Neural cell (in vitro differentiated cells): ENCODE data around the gene TOR1AIP2. TPM values are rescaled to one million over a fixed set of nuclear protein-coding genes. Genes with fewer than 3 reads are reported as not detected.
A peak's percentile ranks its signal among the peaks of the same experiment; 100 is the strongest.

Source experiments
- H2AFZ ChIP-seq: fragments of 200-600, 300-800 bp; sonication (generic), shearing (Covaris generic); 2 replicates; pipeline ENCODE4 v1.6.0; 2014; ENCODE audit warnings: low read depth, mild to moderate bottlenecking, antibody characterized with exemption, low read length, moderate library complexity
- H3F3A ChIP-seq: fragments of 200-600 bp; shearing (Covaris generic); 2 replicates; pipeline ENCODE4 v1.6.1; 2016; ENCODE audit warnings: mild to moderate bottlenecking, moderate library complexity, mixed read lengths, antibody characterized with exemption, low read length; ENCODE audit not compliant: insufficient read depth, poor library complexity, severe bottlenecking
- H3K27ac ChIP-seq: fragments of 200-600, 300-800 bp; sonication (generic), shearing (Covaris generic); 2 replicates; pipeline ENCODE4 v1.5.1; 2014; ENCODE audit warnings: mild to moderate bottlenecking, low read length, moderate library complexity
- H3K27me3 ChIP-seq: fragments of 300-800, 200-600 bp; sonication (generic), shearing (Covaris generic); 2 replicates; pipeline ENCODE4 v1.6.0; 2014; ENCODE audit warnings: mild to moderate bottlenecking, low read depth, low read length, moderate library complexity; ENCODE audit not compliant: insufficient read depth
- H3K36me3 ChIP-seq: fragments of 300-800, 200-600 bp; sonication (generic), shearing (Covaris generic); 2 replicates; pipeline ENCODE4 v1.5.1; 2014; ENCODE audit warnings: mild to moderate bottlenecking, antibody characterized with exemption, low read length, moderate library complexity; ENCODE audit not compliant: insufficient read depth
- H3K4me2 ChIP-seq: fragments of 300-800, 200-600 bp; sonication (generic), shearing (Covaris generic); 2 replicates; pipeline ENCODE4 v1.6.0; 2014; ENCODE audit warnings: mild to moderate bottlenecking, low read length
- H3K4me3 ChIP-seq: fragments of 300-800, 200-600 bp; sonication (generic), shearing (Covaris generic); 2 replicates; pipeline ENCODE4 v1.5.1; 2014; ENCODE audit warnings: mild to moderate bottlenecking, low read length, moderate library complexity
- H3K79me2 ChIP-seq: fragments of 200-600 bp; shearing (Covaris generic); replicated peaks from 2 replicates; pipeline ENCODE4 v1.6.0; 2014; ENCODE audit warnings: mild to moderate bottlenecking, low read length, moderate library complexity; ENCODE audit not compliant: insufficient read depth
- H3K9ac ChIP-seq: fragments of 300-800, 200-600 bp; sonication (generic), shearing (Covaris generic); 2 replicates; pipeline ENCODE4 v1.6.1; 2016; ENCODE audit warnings: mild to moderate bottlenecking, low read length, mixed read lengths
- H3K9me2 ChIP-seq: fragments of 200-600 bp; shearing (Covaris generic); 2 replicates; pipeline ENCODE4 v1.6.1; 2016; ENCODE audit warnings: mild to moderate bottlenecking, low read length, mixed read lengths; ENCODE audit not compliant: insufficient read depth
- H3K9me3 ChIP-seq: fragments of 200-600, 300-800 bp; sonication (generic), shearing (Covaris generic); 2 replicates; pipeline ENCODE4 v1.6.1; 2016; ENCODE audit warnings: mild to moderate bottlenecking, mixed run types, low read length, moderate library complexity, mixed read lengths
- H4K20me1 ChIP-seq: fragments of 200-600 bp; shearing (Covaris generic); 2 replicates; pipeline ENCODE4 v1.6.1; 2016; ENCODE audit warnings: mild to moderate bottlenecking, mixed run types; ENCODE audit not compliant: insufficient read depth
- CTCF ChIP-seq: fragments of 450-650 bp; IDR thresholded peaks from 2 replicates; pipeline ENCODE4 v1.5.1; 2014; ENCODE audit warnings: antibody characterized with exemption, mild to moderate bottlenecking, moderate library complexity; ENCODE audit not compliant: poor library complexity, severe bottlenecking
- EP300 ChIP-seq: fragments of 450-650 bp; conservative IDR thresholded peaks from 2 replicates; pipeline ENCODE4 v1.6.1; 2014; ENCODE audit warnings: antibody characterized with exemption, mild to moderate bottlenecking, moderate library complexity; ENCODE audit not compliant: poor library complexity, severe bottlenecking
- EZH2 ChIP-seq: fragments of 200-600, 300-800 bp; shearing (Covaris generic), sonication (generic); IDR thresholded peaks from 2 replicates; pipeline ENCODE4 v1.6.1; 2014; ENCODE audit warnings: antibody characterized with exemption, low read length, borderline replicate concordance, mild to moderate bottlenecking; ENCODE audit not compliant: insufficient read depth, poor library complexity, severe bottlenecking
- MXI1 ChIP-seq: fragments of 450-650 bp; conservative IDR thresholded peaks from 2 replicates; pipeline ENCODE4 v1.6.1; 2014; ENCODE audit warnings: antibody characterized with exemption, mild to moderate bottlenecking; ENCODE audit not compliant: poor library complexity, severe bottlenecking
- POLR2AphosphoS5 ChIP-seq: IDR thresholded peaks from 2 replicates; pipeline ENCODE4 v1.6.1; 2012
- RAD21 ChIP-seq: fragments of 450-650 bp; conservative IDR thresholded peaks from 2 replicates; pipeline ENCODE4 v1.6.1; 2014; ENCODE audit warnings: antibody characterized with exemption, mild to moderate bottlenecking, moderate library complexity
- REST ChIP-seq: IDR thresholded peaks from 2 replicates; pipeline ENCODE4 v1.6.1; 2012; ENCODE audit warnings: borderline replicate concordance
- SMC3 ChIP-seq: fragments of 450-650 bp; conservative IDR thresholded peaks from 2 replicates; pipeline ENCODE4 v1.6.1; 2014; ENCODE audit warnings: antibody characterized with exemption, mild to moderate bottlenecking, moderate library complexity; ENCODE audit not compliant: poor library complexity
- TAF1 ChIP-seq: IDR thresholded peaks from 2 replicates; pipeline ENCODE4 v1.6.1; 2012; ENCODE audit warnings: low read depth
- polyA plus RNA-seq: library from polyadenylated mRNA; depleted of rRNA; stranded (reverse); fragments of >200 nt; gene quantifications from 2 replicates; pipeline ENCODE4 v1.2.3, GENCODE V29; 2014

Gene TOR1AIP2
- polyA plus RNA-seq, 1 donor from 2014 or later = 44.7 TPM

DNA sequence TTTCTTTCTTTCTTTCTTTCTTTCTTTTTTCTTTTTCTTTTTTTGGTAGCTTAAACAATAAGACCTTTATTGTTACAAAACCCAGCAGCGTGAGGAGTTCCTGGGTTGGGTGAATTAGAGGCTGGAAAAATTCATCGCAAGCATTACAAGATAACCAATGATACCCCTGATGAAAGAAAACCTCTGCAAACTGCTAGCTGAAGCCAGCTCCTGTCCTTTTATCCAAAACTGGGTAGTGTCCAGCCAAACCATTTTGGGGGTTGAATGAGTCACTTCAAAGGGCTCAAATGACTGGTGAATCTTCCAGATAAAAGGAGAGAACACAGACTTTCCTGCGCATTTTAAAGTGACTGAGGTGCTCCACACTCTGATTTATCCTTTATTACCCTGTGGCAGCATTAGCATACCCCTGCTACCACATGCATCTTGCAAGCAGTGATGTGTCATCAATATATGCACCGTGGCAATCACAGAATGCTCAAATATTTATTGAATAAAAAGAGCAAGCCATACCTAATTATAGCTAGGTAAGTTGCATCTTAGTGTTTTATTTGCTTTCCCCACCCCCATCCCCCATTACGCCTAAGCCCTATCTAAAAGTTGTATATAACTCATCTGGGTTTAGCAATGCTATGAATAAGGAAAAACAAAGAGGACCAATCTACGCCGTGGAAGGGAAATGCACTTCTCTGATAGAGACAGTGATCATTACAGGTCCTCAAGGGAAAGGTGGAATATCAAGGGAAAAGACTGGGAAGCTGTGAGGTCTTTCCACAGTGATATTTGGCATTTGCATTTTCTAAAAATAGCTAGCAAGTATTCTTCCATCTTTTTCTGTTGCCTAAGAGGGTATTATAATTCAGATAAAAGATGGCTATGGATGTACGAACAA is 44.6 kb upstream of the TOR1AIP2 start:
- Histone ChIP-seq H2AFZ (no peak overlapping the region), H3K9ac (peak overlapping the region; percentile 38), H3K9me3 (no peaks in the 10 kb centered on the region), H4K20me1 (no peaks in the 10 kb centered on the region), H3K27me3 (no peaks in the 10 kb centered on the region), H3F3A (no peaks in the 10 kb centered on the region), H3K9me2 (no peaks in the 10 kb centered on the region), H3K4me3 (peak overlapping the region; percentile 39), H3K36me3 (no peaks in the 10 kb centered on the region), H3K4me2 (no peak overlapping the region), H3K79me2 (no peaks in the 10 kb centered on the region), H3K27ac (peak overlapping the region; percentile 84)
- TF ChIP-seq MXI1 = no peak
- TF ChIP-seq TAF1 = no peak
- TF ChIP-seq POLR2AphosphoS5 = no peak
- TF ChIP-seq RAD21 = no peak
- TF ChIP-seq EP300 = no peak
- TF ChIP-seq SMC3 = no peak

DNA sequence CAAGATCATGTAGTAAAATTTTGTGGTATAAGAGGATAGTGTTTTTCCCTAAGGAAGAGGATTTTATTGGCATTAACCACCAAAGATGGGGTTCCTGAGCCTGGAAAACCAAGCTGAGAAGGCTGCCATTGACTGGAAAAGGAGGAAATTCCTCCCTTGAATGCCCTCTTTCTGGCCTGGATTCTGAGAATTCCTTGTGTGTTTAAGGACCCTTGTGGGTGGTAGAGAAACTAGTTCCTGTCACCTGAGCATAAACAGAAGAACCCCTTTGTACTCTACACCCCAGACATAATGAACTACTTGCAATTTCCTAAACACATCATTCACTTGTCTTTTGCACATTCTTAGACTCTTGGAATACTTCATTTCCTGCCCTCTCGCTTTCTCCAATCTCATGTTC is 43.9 kb upstream of the TOR1AIP2 start:
- Histone ChIP-seq H3F3A (no peaks in the 10 kb centered on the region), H3K9me3 (no peaks in the 10 kb centered on the region), H3K9ac (peak overlapping the region; percentile 38), H3K27ac (peak overlapping the region; percentile 84), H3K79me2 (no peaks in the 10 kb centered on the region), H2AFZ (no peak overlapping the region), H3K27me3 (no peaks in the 10 kb centered on the region), H3K9me2 (no peaks in the 10 kb centered on the region), H4K20me1 (no peaks in the 10 kb centered on the region), H3K4me3 (no peak overlapping the region), H3K4me2 (no peak overlapping the region), H3K36me3 (no peaks in the 10 kb centered on the region)
- TF ChIP-seq EZH2 (no peak), EP300 (no peak), RAD21 (no peak), TAF1 (no peak), POLR2AphosphoS5 (no peak), REST (no peak), MXI1 (no peak), SMC3 (no peak), CTCF (no peak)
